ENCODE results near the gene CALML6.

Gene CALML6

DNA sequence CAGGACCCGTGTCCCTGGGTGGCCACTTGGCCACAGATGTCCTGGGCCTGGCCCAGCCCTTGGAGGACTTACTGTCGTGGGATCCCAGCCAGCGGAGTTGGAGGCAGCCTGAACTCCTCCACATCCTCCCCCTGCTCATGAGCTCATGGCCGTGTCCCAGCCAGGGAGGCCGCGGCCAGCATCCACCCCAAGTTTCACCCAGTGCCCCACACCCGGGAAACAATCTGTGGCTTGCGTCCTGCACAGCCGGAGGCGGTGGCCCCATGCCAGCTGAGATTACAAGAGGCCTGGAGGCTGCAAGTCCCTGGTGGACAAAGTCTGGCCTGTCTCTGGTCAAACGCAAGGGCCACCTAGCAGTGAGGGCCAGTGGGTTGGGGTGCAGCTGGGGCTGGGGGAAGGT is 31.5 kb downstream of the CALML6 start:
- no peak for DNase-seq

DNA sequence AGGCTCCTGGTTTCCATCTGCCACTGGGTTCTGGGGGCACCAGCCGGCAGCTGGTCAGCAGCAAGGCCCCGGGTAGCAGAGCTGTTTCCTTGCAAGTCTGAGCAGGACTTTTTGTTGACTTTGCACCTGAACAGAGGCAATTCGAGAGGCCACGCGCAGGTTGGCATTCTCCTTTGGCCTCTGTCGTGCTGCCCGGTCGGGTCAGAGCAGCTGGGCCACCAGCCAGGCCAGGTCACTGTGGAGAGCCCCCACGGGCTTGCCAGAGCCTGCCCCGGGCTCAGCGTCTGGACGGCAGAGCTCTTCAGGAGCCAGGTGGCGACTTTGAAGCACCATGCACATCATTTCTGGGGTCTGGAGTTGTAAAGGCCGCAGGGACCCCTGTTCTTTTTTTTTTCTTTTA is 32.4 kb downstream of the CALML6 start:
- DNase-seq: peak; percentile 71

DNA sequence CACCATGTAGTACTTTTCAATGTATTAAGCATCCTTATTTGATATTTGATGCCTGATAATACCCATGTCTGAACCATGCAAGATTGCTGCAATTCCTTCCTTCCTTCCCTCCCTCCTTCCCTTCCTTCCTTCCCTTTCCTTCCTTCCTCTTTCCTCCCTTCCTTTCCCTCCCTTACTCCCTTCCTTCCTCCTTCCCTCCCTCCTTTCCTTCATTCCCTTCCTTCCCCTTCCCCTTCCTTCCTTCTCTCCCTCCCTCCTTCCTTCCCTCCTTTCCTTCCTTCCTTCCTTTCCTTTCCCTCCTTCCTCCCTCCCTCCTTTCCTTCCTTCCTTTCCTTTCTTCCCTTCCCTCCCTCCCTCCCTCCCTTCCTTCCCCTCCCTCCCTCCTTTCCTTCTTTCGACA is 33.7 kb downstream of the CALML6 start:
- DNase-seq: no peak

DNA sequence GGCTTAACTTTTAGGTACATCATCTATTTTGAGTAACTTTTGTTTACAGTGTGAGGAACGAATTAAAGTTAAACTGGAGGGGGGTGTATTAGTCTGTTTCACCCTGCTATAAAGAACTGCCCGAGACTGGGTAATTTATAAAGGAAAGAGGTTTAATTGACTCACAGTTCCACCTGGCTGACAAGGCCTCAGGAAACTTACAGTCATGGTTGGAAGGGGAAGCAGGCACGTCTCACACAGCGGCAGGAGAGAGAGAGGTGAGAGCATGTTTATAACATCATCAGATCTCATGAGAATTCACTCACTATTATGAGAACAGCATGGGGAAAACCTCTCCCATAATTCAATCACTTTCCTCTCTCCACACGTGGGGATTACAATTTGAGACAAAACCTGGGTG is 35.9 kb downstream of the CALML6 start:
- no peak for DNase-seq

DNA sequence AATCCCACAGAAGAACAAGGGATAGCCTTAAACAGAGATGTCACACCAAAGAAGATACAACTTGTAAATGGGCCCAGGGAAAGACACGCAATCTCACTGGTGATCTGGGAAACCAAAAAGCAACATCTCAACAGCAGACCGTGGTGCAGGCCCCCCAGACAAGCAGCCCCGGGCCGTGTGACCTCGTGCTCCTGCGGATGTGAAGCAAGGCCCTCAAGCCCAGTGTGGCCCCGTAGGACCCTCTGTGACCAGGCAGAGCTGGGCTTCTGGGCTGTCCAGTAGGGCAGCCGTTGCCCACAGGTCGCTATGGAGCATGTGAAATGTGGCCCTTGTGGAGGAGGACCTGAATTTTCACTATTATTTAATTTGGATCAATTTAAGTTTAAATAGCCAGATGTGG is 39.0 kb downstream of the CALML6 start:
- no peak for DNase-seq

DNA sequence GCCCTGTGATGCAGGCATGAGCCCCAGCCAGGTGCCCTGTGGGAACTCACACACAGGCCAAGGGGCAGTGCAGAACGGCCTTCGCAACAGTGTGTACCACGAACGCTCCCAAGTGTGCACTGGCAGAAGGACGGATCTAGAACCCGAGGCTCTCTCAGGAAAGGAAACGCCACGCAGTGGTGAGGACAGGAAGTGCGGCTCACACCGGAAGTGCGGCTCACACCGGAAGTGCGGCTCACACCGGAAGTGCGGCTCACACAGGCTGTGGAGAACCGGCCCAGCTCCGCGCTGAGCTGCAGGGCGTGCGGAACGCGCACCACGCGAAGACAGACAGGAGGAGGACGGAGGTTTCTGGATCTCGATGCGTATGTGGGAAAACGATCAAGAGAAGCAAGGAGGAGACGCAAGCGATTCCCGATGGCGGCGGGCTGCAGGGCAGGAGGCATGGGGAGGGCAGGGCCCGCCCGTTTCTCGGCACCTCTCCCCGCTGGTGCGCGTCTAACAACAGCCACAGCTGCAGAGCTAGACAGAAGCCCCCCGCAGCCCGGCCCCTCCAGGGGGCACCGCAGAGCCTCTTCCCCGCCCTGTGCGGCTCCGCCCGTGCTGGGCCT is 39.9 kb downstream of the CALML6 start:
- DNase-seq: no peak

DNA sequence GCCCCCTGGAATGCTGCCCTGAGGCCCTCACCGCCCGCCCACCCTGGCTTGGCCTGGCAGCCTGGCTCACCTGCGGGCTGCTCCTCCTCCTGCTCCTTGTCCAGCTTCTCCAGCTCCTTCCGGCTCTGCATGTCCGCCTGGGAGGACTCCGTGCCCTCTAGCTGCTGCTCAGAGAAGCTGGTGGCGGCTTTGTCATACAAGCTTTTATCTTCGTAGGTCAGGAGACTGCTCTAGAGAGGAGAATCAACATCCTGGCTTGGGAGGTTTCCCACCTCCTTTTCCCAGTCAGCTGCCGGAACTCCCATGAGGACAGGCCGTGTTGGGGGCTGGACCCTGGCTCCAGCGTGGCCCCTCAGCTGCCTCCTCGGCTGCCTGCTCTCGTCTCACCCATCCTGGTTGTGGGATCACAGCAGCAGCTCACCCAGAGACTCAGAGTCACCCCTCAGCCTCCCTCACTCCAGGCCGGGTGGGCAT is 40.6 kb downstream of the CALML6 start:
- DNase-seq: no peak

DNA sequence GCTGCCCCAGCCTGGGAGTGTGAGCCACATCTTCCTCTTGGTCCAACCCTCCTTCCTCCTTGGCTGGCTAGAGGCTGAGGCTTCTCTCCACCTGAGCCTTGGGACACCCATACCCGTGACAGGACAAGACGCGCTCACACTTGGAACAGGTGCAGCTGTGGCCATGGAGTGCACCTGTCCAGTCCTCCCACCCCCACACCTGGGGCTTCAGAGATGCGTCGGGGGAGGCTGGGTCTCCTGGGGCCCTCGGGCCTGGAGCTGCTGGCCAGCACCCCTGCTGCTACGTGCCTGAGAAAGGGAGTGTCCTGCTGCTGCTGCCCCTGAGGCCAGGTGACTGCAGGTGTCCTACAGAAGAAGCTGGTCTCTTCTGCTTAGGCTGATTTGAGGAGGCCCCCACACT is 41.0 kb downstream of the CALML6 start:
- DNase-seq: no peak

DNA sequence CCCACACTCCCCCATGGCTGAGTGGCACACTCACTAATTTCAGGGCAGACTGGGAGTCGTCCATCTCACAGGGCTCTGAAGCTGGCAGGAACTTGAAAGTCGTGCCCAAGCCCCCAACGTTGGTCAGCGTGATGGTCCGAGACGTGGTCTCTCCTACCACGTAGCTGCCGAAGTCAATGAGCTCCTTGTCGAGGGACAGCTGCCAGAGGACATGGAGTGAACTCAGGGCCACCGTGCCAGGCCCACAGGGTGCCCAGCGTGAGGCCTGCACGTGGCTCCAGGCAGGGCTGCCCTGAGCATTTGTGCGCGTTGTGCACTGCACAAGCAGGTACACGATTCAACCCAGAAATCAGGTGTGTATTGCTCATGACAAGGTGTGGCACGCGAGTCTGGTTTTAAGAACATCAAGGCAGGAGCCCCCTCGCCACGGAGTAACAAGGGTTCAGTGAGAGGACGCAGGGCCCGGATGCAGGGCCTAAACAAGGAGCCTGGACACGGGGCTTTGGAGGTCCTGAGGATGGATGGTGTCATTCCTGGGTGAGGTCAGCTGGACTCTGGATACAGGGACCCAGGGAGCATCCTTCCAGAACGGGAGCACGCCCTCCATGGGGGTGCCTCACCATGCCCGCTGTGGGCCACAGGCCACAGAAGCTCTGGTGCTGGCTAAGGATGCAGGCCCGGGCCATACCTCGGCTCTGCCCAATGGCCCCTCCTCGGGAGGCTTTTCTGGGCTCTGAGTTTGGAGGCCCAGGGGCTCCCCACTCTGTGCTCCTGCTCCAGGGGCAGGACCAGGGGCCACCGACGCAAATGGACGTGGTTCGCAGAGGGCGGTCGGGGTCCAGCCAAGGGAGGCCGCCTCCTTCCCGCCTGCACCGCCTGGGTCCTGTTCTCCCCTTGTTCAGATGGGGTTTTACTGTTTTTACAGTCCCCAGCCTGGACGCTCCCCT is 41.8 kb downstream of the CALML6 start:
- DNase-seq: no peak

DNA sequence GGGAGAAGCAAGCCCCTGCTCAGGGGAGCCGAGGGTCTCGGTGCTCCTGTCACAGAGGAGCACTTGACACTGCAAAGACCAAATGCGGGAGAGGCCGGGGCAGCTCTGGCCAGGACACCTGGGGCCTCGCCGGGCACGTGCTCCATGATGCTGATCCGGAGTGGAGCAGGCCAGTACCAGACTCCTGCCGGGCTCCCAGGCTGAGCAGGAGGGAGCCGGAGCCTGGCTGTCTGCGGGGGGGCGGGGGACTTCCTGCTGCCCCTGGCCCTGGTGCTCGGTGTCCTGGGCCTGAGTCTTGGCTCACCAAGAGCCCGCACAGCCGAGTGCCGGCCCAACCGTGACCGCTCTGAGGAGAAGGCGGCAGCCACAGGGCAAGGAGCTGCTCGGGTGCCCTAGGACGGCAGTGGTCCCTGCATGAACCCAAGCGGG is 42.5 kb downstream of the CALML6 start:
- no peak for DNase-seq

DNA sequence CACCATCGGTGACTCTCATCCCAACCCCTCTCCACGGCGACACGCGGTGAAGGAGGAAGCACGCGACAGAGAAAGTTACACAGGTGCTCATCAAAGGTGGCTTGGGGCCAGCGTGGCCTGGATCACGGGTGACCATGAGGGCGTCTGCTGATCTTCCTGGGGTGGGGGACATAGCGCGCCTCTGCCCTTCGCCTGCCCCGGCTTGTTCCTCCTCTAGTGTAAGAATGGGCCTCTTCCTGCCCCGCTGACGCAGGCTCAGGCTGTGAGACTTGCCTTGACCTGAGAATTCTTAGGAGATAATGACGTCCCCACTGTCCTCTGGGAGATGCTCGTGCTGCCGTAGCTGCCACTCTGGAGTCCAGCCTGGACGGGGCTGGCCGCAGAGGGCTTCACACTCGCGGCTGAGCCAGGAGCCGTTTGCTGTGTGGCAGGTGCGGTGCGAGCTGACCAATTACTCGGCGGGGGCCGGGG is 43.0 kb downstream of the CALML6 start:
- DNase-seq: no peak

DNA sequence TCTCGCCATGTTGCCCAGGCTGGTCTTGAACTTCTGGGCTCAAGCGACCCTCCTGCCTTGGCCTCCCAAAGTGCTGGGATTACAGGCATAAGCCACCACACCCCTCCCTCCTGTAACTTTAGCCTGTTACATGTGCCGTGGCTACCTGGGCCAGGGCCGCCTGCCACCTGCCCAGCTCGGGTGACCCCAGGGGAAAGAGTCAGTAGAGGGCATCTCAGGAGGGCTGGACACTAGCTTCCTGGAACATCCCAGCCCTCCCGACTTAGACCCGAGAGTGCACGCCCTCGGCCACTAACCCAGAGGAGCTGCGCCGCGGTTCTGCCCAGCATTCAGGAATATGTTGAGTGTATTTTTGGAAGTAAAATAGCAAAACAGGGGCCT is 44.4 kb downstream of the CALML6 start:
- DNase-seq: no peak

DNA sequence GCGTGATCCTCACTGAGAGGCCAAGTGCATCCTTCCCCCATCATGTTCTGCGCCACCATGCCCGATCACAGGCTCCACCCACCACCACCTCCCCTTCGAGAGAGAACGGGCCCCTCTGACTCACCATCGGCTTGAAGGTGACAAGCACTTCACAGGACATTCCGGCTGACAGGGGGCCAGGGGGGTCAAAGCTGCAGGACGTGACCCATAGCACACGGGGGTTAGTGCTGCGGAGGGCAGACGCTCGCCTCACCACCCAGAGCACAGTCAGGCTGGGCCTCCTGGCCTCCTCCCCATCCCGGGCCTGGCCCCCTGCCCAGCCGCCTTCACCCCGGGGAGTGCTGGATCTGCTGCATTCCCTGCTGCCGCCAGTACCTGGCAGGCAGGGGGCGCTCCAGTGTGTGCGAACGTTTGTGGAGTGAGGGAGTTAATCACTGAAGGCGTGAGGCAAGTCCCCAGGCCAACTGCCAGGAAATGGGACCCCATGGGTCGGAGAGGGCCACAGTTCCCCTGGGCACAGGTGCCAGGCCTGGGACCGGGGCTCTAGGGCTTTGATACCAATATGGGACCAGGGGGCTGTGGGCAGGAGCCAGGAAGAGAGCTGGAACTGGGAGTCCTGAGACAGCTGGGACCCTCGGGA is 44.9 kb downstream of the CALML6 start:
- DNase-seq: peak; percentile 72

DNA sequence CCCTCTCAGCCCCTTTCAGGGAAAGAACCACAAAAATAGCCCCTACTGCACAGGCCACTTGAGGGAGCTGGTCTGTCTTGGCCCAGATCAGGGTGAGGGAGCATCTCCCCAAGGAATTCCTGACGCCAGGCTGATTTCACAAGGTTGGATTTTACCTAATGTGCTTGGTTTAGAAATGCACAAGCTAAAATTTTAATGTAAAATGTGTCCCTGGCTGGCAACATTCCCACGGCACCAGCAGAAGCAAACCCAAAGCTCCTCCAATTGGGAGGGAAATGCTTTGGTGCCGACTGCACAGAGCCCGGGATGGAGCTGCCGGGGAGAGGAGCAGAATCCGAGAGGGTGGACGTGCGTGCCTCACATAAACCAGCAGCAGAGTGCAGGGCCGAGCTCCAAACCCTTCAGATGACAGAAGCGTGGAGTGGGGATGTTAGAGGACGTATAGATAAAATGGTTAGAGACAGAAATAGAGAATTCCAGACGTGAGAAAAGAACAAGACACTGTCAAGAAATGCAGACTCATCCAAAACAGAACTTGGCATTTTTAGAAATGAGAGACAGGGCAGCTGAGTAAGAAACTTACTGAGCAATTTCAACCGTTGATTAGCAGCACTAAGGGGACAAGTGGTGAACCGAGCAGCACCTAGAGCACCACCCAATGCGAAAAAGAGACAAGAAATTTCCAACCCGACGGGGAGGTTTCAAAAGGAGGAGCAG is 45.6 kb downstream of the CALML6 start:
- DNase-seq: no peak

DNA sequence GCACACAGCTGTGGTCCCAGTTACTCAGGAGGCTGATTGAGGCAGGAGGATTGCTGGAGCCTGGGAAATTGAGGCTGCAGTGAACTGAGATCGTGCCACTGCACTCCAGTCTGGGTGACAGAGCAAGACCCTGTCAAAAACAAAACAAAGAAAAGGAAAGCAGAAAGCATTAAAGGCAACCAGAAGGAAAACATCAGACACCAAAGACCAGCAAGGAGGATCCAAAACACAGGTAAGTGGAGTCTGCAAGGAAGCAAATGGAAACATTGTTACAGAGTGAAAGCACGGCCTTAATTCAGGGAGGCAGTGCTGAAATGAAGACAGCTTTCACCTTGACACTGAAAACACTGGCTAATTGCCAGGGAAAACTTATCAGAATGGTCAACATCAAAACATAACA is 47.7 kb downstream of the CALML6 start:
- DNase-seq: no peak

DNA sequence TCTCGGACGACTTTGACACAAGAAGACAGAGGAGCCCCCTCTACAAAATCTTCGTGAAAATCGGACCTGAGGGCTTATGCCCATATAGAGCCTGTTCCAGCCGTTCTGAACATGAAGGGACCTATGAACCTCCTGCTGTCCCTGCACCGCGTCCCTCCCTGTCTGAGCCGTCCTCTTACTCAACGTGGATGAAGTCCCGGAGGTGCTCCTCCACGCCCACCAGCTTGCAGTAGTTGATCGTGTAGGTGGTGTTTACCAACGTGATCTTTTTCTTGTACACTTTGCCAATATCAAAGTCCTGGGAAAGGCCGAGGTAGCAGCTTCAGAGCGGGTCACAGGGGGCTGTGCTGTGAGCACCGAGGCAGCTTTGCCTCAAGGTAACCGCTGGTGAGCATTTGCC is 48.5 kb downstream of the CALML6 start:
- DNase-seq: no peak

DNA sequence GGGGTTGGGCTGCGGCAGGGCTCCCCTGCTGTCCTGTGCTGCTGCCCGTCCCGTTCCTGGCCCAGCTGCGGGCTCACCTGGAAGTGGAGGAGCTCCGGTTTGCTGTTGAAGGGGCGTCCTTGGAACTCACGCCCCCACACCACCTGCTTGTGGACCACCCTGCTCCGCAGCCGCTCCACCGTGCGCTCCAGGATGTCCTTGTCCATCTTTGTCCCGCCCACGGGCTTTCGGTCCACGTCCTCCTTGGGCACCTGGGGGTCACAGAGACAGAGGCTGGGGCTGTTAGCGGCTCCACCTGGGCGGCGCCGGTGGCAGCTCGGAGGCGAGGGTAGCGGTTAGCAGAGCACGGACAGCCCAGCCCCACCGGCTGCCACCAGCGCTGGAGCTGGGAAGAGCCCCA is 49.8 kb downstream of the CALML6 start:
- DNase-seq: no peak

DNA sequence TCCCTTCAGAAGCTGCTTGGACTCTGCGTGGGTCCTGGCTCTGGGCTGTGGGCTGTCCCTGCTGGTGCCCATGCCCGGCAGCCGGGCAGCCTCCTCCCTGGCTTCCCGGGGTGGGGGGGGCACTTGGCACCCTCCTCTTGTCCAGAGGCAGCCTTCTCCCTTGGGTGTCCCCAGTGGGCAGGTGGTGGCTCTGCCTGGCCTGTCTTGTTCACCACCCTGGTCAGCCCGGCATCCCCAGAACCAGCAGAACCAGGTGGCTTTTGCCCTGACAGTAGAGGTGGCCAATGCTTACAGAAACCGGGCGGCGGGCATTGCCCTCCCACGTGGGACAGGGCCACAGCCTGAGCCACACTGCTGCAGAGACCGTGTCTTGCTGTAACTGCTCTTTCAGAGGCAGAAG is 50.5 kb downstream of the CALML6 start:
- DNase-seq: no peak

DNA sequence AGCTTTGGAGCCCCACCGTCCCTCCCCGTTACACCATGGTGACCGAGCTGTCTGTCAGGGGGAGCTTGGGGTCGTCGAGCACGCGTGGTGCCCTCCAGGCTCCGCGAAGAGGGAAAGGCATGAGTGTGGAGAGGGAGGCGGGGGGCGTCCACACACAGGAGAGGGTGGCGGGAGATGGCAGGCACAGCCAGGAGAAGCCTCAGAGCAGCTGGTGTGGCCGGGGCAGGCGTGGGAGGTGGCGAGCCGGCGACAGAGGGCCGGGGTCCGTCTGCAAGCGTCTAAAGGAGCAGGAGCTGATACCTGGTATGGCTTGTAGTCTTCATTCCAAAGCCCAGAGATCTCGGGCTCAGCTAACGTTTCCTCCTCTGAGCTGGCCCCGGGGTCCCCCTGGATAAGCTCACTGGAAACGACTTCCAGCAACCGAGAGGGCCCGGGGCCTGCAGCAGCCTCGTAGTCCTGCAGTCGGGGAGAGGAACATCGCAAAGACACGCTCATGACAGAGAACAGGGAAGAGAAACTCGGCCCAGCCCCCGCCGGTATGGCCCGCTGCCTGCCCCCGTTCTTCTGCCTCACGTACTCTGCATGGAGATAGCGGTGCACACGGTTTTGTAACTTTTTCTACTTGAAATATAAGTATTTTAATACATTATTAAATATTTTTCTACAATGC is 51.1 kb downstream of the CALML6 start:
- no peak for DNase-seq
